RPMI7951 (cell line): ENCODE results near the gene RPLP2. TPM values are rescaled to one million over a fixed set of nuclear protein-coding genes. Genes with fewer than 3 reads are reported as not detected.

Experiments
- DNase-seq: peaks from one replicate; pipeline ENCODE4 v3.0.0-alpha.2; 2012; ENCODE audit warnings: low read depth
- total RNA-seq: library from RNA; depleted of rRNA; stranded (reverse); fragments of >200 nt; shearing (Covaris generic); gene quantifications from 2 replicates; pipeline ENCODE4 v1.2.3, GENCODE V29; 2014

Gene RPLP2
- total RNA-seq, 1 experiment from 2014 or later = 886 TPM

DNA sequence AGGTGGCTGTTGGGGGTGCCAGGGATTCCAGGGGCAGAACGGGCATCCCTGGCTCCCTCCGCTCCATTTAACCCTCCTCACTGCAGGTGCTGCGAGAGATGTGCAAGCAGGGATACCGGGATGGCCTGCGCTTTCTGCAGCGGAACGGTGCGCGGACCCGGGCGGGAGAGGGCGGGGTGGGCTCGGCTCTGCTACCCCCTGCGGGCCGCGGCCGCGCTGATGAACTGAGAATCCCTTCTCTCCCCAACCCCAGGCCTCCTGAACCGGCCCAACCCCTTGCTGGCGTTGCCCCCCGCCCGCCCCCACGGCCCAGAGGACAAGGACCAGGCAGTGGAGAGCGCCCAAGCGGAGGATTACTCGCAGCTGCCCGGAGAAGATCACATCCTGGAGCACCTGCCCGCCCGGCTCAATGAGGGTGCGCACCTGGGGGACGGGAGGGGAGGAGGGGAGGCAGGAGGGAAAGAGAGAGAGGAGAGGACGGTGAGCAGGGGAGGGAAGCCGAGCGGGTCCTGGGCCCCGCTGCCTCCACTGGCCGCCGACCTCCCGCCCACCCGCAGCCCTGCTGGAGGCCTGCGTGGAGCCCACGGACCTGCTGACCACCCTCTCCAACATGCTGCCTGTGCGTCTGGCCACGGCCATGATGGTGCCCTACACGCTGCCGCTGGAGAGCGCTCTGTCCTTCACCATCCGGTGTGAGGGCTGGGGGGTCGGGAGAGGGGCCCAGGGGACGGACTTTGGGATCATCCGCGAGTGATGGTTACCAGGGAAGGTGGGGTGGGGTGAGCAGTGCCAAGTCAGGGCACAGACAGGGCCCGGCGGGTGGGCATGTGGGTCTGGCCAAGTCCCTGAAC lies 13.9 kb downstream of the RPLP2 start:
- DNase-seq = no peak

DNA sequence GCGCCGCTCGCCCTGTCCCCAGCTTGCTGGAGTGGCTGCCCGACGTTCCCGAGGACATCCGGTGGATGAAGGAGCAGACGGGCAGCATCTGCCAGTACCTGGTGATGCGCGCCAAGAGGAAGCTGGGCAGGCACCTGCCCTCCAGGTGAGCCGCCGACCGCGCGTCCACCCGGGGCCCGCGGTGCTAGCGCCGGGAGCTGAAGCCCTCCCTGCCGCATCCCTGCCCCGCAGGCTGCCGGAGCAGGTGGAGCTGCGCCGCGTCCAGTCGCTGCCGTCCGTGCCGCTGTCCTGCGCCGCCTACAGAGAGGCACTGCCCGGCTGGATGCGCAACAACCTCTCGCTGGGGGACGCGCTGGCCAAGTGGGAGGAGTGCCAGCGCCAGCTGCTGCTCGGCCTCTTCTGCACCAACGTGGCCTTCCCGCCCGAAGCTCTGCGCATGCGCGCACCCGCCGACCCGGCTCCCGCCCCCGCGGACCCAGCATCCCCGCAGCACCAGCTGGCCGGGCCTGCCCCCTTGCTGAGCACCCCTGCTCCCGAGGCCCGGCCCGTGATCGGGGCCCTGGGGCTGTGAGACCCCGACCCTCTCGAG lies 14.6 kb downstream of the RPLP2 start:
- DNase-seq = no peak

DNA sequence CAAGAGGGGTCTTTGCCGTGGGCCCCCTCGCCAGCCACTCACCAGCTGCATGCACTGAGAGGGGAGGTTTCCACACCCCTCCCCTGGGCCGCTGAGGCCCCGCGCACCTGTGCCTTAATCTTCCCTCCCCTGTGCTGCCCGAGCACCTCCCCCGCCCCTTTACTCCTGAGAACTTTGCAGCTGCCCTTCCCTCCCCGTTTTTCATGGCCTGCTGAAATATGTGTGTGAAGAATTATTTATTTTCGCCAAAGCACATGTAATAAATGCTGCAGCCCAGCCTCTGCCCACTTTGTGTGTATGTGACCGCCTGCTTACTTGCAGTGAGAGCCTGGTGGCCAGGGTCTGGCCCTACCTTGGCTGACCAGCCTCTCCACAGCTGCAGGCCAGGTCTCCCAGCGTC lies 15.2 kb downstream of the RPLP2 start:
- no peak for DNase-seq

DNA sequence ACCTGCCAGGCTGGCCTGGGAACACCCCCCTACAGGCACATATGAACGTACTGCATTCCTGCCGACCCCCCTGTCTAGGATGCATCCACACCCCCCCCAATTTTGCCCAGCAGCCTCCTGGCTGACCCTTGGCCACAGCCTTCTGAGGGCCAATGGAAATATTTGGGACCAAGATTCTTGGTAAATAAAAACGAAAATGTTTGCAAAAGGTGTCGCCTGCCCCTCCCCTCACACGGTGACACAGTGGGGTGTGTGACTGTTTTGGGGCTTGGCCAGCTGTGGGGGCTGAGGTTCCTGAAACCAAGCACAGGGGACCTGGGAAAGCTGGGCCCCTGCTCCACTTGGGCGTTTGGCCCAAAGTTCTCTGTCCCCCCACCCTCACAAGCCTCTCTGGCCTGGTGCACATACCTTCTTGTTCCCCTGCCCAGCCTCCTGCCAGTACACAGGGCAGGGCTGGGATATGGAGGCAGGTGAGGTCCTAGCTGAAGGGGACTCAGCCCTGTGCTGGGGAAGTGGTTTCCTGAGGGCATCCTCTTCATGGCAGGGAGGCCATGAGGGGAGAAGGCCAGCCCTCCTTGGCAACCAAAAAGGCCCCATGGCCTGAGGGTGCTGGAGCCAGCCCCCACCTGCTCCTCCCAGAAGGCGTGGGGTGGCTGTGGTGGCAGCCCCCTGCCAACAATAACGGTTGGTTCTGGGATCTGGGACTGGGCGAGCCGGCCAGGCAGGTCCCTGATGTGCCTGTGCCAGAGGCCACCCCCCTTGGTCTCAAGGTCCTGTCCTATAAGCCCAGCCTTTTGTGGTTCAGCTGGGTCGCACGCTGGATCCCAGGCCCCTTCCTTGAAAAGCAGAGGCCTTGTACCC lies 15.8 kb downstream of the RPLP2 start:
- no peak for DNase-seq

DNA sequence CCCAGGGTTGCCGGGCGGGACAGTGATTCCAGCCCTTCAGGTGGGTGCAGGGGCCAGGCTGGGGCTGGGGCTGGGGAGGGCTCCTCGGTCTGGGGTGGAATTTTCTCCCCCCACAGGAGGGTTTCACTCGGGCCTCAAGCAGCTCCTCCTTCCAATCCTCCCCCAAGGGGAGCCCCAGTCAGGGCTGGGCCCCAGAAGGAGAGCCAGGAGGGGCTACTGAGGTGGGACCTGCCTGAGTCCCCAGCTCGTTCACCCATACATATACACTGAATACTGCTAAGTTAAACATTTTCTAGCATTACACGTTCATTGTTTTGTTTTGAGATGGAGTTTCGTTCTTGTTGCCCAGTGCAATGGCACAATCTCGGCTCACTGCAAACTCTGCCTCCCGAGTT lies 16.5 kb downstream of the RPLP2 start:
- DNase-seq = no peak

DNA sequence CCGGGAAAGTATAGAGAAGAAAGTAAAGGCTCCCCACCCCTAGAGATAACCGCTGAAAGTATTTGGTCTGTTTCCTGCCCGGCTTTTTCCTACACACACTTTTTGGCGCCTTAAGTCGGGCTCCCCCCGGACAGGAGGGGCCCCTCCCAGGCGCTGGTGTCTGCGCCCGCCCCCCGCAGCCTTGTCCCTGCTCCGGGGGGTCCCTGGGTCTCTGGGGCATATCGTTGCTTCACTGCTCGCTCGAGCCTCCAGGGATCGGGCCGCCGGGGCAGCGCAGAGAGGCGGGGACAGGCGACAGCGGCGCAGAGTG lies 17.0 kb downstream of the RPLP2 start:
- no peak for DNase-seq

DNA sequence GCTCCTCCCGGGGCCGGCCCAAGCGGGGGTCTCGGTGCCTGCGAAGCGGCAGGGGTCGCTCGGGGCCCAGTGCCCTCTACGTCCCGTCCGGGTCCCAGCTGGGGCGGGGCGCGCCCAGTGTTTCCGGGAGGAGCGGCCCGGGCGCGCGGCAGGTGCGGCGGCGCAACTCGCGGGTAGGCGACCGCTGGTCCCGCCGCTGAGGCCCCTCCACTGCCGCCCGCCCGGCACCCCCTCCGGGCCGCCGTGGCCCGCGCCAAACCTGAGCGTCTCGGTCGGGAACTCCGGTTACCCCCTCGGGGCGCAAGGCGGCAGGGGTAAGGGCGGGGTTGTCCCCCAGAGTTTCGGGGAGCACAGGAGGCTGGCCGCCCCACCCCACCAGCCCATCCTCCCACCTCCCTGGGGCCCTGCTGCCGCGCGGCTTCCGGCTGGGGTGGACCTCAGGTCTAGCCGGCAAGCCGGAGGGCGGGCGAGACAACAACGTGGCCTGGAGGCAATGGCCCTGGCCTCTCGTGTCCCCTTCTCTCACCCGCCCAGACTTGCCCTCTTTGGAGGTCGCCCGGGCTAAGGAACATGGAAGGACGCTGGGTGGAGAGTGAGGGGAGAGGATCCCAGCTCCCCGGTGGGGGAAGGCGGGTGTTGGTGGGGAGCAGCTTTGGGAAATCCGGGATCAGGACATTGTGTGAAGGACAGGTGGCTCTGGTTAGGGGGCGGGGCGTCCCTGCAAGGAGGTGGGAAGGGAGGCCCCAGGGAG lies 17.6 kb downstream of the RPLP2 start:
- no peak for DNase-seq

DNA sequence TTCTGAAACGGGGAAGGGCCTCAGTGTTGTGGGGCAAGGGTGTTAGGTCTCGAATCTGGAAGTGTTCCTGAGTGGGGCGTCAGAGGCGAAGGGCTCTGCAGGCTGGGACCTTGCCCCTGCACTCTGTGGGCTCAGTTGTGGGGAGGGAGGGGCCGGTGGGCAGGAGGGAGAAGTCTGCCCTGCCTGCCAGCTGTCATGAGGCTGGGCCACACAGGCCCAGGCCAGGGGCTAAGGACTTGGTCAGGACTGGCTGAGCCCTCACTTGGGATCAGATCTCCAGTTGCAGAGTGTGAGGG lies 18.1 kb downstream of the RPLP2 start, which contains the start of gene CRACR2B:
Gene CRACR2B (plus strand): TSS at position 23 of the 296 bp plus-strand sequence. CDS start 689 bp downstream, outside the sequence.
- DNase-seq = no peak

DNA sequence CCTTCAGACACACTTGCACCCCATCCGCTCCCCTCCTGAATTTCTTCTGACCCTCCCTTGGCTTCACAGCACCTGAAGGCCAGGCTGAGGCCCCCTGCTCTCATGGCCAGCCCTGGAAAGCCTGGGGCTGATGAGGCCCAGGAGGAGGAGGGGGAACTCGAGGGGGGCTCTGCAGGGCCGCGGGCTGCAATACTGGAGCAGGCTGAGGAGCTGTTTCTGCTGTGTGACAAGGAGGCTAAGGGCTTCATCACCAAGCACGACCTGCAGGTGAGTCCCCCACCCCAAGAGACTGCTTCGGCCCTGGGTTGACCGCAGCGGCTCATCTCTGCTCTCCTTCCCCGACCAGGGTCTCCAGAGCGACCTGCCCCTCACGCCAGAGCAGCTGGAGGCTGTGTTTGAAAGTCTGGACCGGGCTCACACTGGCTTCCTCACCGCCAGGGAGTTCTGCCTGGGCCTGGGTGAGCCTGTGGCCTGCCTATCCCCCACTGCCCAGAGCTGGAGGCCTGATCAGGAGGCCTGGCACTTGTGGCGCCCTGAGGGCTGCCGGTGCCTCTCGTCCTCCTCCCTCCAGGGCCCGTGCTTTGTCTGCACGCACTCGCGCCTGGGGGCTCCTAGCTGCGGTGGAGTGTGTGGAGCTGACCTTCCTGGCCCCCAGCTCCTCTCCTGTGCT lies 18.9 kb downstream of the RPLP2 start:
- no peak for DNase-seq

DNA sequence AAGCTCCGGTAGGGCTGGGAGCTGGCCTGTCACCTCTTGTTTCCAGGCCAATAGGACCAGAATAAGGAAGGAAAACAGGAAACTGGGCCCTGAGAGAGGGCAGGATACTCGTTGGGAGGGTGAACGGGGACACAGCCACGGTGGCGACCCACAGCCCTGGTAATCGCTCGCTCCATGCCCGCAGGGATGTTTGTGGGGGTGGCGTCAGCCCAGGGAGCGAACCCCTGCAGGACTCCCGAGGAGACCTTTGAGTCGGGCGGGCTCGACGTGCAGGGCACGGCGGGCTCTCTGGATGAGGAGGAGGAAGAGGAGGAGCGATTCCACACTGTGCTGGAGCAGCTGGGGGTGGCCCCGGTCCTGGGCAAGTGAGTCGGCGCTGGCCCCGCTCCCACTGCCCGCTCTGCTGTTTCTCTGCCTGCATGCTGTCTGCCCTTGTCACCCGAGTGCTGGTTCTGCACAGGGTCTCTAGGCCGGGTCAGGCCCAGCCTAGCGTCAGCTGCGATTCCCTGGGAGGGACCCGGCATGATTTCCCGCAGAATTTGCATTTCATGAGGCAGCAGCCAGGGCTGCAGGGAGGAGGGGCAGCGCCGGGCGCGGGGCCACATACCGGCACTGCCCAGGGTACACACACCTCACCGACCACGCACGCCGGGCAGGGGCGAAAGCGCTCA lies 19.5 kb downstream of the RPLP2 start:
- peak; percentile 73 for DNase-seq

DNA sequence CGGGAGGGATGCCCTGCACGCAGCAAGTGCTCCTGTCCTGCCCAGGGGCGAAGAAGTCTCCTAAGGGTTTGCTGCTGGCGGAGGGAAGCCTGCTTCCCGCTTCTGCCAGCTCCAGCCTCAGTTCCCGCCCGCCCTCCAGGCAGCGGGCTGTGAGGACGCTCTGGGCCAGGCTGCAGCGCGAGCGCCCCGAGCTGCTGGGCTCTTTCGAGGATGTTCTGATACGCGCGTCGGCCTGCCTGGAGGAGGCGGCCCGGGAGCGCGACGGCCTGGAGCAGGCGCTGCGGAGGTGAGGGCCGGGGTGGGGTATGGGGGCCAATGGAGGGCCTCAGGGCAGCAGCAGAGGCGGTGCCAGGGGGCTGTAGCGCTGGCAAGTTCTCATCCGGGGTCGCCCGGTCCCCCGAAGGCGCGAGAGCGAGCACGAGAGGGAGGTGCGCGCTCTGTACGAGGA lies 20.1 kb downstream of the RPLP2 start:
- DNase-seq = no peak

DNA sequence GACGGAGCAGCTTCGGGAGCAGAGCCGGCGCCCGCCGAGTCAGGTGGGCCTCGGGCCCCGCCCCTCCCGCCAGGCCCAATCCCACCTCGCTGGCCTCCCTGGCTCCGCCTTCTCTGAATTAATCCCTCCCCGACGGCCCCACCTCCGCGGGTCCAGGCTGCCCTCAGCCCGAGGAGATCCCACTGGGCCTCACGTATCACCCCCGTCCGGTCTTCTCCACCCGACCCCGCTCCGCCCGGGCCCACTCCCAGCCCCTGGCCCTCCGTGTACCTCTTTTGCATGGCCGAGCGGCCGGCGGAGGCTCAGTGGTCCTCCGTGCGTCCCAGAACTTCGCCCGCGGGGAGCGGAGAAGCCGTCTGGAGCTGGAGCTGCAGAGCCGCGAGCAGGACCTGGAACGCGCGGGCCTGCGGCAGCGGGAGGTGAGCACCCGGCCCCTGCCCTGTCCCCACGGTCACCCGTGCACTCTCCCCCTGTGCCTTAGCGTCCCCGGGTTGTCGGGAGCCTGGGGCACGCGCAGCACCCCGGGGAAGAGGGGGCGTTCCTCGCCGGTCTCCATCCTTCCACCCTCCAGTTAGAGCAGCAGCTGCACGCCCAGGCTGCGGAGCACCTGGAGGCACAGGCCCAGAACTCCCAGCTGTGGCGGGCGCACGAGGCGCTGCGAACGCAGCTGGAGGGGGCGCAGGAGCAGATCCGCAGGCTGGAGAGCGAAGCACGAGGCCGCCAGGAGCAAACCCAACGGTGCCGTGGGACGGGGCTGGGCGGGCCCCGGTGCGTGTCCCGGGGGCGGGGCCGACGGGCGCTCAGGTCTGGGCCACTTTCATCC lies 20.7 kb downstream of the RPLP2 start:
- peak; percentile 47 for DNase-seq

DNA sequence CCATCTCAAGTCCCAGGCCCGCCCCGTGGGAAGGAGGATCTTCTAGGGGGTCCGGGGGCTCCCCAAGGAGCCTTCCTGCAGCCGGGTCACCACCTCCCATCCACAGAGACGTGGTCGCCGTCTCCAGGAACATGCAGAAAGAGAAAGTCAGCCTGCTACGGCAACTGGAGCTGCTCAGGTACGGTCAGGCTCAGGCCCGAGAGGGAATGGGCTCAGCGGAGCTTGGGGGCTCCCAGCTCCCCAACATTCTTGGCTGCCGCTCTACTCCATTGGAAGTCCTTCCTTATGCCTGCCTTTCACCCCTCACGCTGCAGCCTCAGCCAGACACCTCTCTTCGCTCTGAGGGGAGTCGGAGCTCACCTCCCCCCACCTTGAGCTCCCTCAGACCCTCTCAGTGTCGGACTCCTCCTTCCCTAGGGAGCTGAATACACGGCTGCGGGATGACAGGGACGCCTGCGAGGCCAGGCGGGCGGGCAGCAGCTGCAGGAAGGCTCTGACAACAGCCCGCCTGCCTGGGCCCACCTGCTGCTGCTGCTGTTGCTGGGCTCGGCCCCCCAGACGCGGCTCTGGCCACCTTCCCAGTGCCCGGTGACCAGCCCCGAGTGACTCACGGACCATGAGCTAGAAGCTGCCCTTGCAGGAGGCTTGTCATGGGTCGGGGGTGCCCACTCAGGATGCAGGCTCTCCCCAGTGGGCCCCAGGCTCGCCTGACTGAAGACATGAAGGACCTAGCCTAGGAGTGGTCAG lies 21.5 kb downstream of the RPLP2 start:
- peak; percentile 69 for DNase-seq

DNA sequence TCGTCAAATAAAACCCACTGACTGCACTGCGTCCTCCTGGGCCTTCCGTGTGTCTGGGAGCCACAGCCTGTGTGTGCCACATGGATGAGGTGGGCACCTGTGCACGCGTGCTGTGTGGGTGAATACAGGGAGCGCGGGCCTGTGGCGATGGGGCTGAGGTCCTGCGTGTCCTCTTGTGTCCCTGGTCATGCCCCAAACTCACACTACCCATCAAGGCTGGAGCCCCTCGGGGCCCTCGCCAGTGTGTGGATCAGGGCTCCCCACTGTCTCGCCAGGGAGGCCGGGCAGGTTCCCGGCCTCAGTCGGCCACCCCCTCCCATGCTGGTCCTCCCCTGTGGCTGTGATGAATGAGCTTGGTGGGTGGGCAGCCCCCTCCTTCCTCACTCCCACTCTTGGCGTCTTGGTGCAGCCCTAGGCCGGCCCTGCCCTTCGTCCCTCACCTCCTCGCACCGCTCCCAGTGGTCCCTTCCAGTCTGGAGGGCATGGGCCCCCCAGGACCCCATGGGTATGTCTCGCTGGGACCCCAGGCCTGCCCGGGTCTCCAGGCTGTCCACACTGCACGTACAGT lies 22.3 kb downstream of the RPLP2 start:
- DNase-seq = no peak

DNA sequence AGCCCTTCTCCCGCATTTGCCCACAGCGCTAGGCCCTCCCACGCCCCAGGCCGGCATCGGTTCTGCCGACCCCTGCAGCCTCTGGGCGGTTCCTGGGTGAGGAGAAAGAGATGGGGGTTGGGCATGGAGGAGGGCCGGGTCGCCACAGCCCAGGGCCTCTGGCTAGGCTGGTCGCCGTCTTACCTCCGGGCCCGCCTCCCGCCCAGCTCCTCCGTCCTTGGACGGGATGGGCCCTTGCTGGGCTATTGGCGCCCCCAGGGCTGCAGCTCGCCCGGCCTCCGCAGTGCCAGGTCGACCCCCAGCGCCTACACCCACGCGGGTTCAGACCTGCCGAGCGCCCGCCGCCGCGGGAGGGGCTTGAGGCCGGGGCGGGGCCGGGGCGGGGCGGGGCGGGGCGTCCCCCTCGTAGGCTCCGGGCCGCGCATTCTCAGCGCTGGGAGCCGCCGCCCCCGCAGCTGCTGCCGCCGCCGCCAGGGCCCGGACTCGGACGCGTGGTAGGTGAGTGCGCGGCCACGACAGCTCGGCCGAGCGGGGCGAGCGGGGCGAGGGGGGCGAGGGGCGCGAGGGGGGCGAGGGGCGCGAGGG lies 22.9 kb downstream of the RPLP2 start, which contains the start of gene CD151:
Gene CD151 (plus strand): TSS at position 424 of the 585 bp plus-strand sequence. CDS start 3,118 bp downstream, outside the sequence.
- DNase-seq = peak; percentile 63

DNA sequence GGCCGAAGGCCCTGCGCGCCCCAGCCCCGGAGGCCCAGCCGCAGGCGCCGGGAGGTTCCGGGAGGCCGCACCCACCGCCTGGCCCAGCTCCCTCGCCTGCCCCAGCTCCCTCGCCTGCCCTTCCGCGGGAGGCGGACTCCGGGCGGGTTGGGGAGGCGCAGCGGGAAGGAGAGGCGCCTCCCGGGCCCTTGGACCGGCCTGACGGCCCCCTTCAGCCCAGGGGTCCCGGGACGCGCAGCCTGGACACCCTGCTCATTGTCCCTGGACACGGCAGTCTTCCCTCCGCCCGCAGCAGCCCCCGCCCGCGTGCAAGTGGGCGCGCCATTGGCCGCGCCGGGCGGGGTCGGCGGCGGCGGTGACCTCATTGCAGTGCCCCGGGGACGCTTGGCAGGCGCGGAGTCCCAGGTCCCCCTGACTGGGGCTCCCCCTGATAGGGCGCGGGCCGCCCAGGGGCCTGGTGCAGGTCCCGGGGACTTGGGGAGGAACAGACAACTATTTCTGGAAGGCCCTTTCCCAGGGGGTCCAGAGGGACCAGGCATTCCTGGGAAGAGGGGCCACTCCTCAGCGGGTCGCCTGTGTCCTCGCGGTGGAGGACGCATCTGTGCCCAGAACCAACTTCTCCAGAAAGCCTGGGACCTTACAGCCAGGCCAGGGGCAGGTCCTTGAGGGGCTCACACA lies 23.5 kb downstream of the RPLP2 start:
- DNase-seq = peak; percentile 51

DNA sequence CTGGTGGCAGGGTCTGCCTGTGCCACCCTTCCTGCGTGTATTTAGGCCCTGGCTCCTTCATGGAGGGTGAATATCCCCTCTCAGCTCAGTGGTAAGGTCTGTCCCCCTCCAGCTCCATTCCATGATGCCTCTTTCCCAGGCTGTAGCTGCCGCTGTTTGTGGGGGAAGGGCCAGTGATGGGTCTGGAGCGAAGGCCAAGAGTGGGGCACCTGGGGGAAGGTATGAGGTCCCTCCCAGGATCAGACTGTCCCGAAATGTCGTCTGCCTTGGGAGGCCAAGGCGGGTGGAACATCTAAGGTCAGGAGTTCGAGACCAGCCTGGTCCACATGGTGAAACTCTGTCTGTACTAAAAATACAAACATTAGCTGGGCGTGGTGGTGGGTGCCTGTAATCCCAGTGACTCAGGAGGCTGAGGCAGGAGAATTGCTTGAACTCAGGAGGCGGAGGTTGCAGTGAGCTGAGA lies 24.1 kb downstream of the RPLP2 start:
- DNase-seq = no peak
